ENCODE measurements around the gene NCOR1.
"Not testable (repeated sequence)": the region's sequence is repeated elsewhere in the genome, so short reads cannot be mapped to it uniquely, and the experiment has no call there.

Gene NCOR1

GRCh38 chr17:16085066-16085699 is 130.2 kb downstream of the NCOR1 start:
- peak; percentile 12 for DNase-seq

- no peak for DNase-seq
Measured at GRCh38 chr17:16083223-16083622, 132.1 kb downstream of the NCOR1 start.

DNA sequence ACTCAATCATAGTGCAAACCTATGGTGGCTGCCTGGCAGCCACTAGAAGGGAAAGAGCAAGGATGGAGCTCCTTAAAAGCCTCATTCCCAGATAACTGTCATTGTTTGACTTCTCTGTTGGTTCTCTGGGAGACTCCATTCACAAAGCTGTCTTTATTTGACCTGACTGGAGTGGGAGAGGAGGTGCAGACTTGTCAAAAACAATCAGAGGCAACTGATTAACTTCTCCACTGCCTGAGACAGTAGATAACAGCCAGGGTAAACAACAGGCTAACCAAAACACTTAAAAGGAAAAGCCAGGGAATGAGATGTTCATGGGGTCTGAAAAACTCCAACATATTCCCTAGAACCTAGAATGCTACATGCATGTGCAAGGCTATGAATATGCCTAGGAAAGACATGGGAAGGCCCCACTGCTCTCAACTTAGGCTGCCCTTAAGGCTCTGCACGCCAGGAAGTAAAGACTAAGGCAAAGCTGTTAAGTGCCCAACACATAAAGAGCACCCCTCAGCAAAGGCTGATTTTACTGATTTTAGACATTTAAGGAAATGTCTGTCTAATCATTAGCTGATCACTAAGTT is 133.7 kb downstream of the NCOR1 start:
- no peak for DNase-seq

DNA sequence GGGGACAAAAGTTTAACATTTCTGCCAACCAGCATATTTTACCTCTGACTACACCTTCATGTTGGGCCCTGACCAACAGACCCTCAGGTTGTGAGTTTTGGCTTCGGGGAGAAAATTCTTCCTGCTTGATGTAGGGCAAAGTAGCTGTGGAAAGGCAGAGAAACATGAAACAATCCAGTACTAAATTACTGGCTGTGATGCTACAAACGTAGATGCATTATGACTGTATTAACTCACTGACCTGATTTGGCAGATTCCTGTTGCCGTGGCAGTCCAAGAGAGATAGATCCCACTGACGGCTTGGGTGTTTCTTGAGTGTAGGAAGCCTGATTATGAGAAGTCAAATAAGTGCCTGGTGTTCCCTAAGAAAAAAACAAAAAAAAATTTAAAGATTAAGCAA is 135.0 kb downstream of the NCOR1 start:
- DNase-seq = no peak

- no peak for DNase-seq
Measured at GRCh38 chr17:16075949-16076348, 139.4 kb downstream of the NCOR1 start.

DNA sequence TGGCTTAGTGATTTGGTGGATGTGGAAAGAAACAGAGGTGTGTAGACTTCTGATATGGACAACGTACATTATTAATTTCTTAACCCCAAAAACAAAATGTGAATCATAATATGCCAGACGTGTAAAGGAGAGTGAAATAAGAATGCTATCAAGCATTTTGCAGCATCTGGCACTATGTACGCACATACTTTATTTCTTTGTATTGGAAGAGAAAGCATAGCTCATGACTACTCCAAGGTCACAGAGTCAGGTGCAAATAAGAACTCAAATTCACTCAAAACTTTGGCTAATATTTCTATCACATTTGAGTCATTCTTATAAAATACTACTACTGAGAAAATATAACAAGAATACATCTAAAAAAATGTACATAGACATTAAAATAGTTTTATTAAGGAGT is 140.9 kb downstream of the NCOR1 start:
- DNase-seq = no peak

DNA sequence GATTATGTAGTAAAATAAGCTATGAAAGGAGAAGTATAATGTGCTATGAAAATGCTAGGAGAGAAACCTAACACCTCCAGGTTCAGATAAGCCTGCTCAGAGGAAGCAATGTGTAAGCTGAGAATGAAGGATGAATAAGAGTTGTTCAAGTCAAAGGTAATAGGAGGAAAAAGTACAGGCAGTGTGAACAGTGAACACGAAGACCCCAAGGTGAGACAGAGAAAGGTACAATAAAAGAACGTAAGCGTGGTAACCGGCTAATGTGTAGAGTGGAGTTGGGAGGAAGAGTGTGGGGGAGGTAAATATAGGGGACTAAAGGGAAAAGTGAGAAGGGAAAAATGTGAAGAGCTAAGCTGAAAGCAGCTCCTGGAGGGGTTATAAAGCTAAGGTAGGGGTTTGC is 141.5 kb downstream of the NCOR1 start:
- no peak for DNase-seq

- no peak for DNase-seq
Measured at GRCh38 chr17:16072031-16072430, 143.3 kb downstream of the NCOR1 start.

DNA sequence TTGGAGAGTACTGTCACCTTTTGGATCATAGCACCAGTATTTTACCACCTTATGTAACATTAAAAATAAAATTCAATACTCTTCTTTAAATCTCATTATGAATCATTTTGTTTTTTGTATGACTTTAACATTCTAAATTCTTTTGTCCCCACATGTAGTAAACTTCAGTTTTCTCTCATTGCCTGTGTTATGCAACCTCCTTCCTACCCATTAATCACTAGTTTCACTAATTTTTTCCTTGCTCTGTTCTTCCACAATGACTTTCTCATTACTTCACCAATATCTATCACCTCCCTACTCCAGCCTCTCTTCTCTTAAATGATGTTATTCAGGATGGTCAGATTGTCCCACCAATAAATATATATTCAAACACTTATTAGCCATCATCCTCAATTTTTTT is 147.0 kb downstream of the NCOR1 start:
- no peak for DNase-seq

DNA sequence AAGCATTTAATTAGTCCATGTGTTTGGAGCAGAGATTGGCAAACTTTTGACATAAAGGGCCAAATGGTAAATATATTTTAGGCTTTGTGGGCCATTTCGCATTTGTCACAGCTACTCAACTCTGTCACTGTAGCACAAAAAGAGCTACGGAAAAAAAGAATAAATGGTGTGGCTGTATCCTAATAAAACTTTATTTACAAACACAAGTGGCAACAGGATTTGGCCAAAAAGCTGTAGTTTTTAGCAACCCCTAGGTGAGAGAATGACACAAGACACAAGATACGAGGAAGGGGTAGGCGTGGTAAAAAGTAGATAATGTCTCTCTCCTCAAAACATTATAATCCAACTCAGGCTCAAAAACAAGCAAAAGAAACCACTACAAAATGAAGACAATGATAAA is 149.2 kb downstream of the NCOR1 start:
- DNase-seq = no peak

GRCh38 chr17:16061631-16062030 is 153.7 kb downstream of the NCOR1 start:
- no peak for DNase-seq

DNA sequence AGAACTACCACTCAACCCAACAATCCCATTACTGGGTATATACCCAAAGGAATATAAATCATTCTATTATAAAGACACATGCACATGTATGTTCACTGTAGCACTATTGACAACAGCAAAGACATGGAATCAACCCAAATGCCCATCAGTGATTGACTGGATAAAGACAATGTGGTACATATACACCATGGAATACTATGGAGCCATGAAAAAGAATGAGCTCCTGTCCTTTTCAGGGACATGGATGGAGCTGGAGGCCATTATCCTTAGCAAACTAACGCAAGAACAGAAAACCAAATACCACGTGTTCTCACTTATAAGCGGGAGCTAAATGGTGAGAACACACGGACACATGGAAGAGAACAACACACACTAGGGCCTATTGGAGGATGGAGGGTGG is 160.2 kb downstream of the NCOR1 start:
- not testable (repeated sequence) for DNase-seq

DNA sequence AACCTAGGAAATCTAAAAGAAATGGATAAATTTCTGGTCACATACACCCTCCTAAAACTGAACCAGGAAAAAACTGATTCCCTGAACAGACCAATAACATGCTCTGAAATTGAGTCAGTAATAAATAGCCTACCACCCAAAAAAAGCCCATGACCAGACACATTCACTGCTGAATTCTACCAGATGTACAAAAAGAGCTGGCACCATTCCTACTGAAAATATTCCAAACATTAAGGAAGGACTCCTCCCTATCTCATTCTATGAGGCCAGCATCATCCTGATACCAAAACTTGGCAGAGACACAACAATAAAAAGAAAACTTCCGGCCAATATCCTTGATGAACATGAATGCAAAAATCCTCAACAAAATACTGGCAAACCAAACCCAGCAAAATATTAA is 162.8 kb downstream of the NCOR1 start:
- peak; percentile 64 for DNase-seq

- DNase-seq = no peak
Measured at GRCh38 chr17:16050844-16051243, 164.5 kb downstream of the NCOR1 start.

GRCh38 chr17:16048811-16049449 is 166.4 kb downstream of the NCOR1 start:
- no peak for DNase-seq

GRCh38 chr17:16046966-16047365 is 168.4 kb downstream of the NCOR1 start:
- DNase-seq = no peak

GRCh38 chr17:16044487-16044886 is 170.8 kb downstream of the NCOR1 start:
- no peak for DNase-seq

- DNase-seq = peak; percentile 61
Measured at GRCh38 chr17:16040710-16041251, 174.6 kb downstream of the NCOR1 start.

- DNase-seq = peak; percentile 45
Measured at GRCh38 chr17:16037636-16038035, 177.7 kb downstream of the NCOR1 start.

DNA sequence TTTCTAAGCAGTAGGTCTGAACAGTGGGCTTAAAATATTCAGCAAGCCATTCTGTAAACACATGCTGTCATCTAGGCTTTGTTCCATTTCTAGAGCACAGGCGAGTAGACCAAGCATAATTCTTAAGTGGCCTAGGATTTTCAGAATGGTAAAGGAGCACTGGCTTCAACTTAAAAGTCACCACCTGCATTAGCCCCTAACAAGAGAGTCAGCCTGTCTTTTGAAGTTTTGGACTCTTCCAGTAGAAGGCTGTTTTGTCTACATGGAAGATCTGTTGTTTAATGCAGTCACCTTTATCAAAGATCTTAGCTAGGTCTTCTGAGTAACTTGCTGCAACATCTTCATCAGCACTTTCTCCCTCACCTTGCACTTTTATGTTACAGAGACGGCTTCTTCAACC is 179.1 kb downstream of the NCOR1 start:
- no peak for DNase-seq

DNA sequence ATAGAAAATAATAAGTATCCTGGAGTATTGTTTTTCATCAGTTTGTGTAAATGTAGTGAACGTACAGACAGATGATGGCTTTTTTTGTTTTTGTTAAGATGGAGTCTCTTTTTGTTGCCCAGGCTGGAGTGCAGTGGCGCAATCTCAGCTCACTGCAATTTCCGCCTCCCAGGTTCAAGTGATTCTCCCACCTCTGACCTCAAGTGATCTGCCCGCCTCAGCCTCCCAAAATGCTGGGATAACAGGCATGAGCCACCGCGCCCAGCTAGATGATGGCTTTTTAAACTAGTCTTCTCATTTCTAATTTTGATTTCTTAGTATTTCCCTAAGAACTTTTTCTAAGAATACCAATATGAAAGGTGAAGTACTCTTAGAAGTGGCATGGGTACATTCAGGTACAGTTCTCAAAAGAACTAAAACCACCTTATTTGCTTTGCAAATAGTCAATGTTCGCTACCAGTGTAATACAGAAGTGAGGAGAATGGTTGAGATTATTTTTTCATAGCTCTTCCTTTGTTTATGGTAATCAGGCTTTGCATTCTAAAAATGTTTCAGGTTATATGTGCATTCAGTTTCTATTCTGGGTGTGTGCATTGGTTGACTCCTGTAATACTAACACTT is 181.5 kb downstream of the NCOR1 start:
- DNase-seq = no peak

DNA sequence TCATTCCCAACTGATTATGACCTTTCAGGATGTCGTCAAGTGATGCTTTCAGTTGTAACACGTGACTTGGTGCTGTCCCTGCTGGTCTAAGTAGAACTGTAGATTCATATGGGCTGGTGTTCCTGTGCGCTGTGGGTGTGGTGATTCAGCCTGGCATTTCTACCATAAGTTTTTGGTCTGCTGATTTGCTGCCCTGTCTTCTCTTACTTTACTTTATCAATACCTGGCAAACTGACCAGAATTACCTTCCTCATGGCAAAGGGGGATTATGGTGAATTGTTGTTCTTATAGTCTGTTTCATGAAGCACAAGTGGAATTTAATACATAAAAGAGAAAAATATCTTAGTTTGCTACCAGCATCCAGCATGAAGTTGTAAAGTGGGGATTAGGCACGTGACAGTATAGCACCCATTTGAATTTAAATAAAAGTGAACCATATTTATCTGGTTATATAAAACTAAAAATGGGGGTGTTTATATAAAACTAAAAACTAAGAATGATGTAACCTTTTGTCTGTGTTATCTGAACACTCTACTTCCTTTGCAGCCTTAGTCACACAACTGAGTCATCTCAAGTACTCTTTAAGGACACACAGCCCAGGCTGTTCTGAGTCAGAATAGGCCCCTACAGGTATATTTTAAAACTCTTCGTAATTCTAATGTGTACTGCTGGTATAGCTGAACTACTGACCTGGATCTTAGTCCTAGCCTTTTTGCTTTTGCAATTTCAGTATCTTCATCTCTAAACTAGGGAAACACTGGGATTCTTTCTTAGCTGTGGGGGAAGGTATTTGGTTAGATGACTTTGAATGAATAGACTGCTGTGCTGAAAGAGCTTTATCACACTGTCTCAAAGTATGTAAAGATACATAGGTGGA is 187.4 kb downstream of the NCOR1 start:
- DNase-seq = peak; percentile 95

DNA sequence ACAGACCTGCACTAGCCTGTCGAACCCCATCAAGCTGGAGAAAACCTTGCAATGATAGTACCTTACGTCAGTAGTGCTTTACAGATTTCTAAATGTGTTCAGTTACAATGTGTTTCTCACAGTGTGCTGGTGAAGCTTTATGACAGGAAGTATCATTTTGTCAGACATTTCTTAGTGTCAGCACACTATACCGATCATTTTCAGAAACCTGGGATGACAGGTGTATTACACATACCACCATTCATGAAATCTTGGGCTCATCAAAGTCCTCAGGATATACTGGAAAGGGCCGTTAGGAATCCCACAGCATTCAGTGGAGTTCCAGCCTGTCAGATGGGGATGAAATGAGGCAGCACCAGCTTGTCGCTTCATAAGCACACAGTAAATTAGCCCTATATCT is 188.4 kb downstream of the NCOR1 start:
- DNase-seq = no peak

Data from fibroblast of skin of back (primary cell).